Adrenal gland (tissue), 5 donors: ENCODE data around the gene NHERF1.

Experiments used
- POLR2A ChIP-seq, 2 donors: fragments of 450-650 bp; IDR thresholded peaks; one replicate each; pipeline ENCODE4 v1.6.1; 2017; ENCODE audit warnings: antibody characterized with exemption in 2 of 2, mild to moderate bottlenecking in 2 of 2, moderate library complexity in 1 of 2
- TF ChIP-seq, protein P1 (sequence below), 6 experiments: fragments of 450-650 bp in 4 of 6; fragments of 200-600 bp in 2 of 6; sonication (generic) in 1 of 6; IDR thresholded peaks; 1 replicate in 5 of 6; 2 replicates in 1 of 6; pipeline versions ENCODE4 v1.5.1 to v1.8.0; 2016 to 2021; ENCODE audit warnings: antibody characterized with exemption in 6 of 6, mild to moderate bottlenecking in 2 of 6, moderate library complexity in 1 of 6
- donor health status: DM: no; HTN: no; CAD: no.

DNA sequence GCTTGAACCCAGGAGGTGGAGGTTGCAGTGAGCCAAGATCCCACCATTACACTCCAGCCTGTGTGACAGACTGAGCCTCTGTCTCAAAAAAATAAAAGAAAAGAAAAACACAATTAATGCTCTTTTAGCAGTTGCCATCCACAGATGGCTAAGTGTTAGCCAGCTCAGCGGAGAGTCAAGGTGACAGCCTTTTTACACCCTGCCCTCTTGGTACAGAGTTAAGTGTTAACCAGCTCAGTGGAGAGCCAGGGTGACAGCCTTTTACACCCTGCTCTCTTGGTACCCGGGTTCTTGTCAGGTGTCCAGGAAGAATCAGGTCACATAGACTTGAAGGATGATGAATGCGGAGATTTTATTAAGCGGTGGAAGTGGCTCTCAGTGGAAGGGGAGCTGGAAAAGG is 27.9 kb upstream of the NHERF1 start:
- no peak for TF ChIP-seq POLR2A (IDR thresholded peaks at IDR 0.05)
- TF ChIP-seq, protein P1, sequence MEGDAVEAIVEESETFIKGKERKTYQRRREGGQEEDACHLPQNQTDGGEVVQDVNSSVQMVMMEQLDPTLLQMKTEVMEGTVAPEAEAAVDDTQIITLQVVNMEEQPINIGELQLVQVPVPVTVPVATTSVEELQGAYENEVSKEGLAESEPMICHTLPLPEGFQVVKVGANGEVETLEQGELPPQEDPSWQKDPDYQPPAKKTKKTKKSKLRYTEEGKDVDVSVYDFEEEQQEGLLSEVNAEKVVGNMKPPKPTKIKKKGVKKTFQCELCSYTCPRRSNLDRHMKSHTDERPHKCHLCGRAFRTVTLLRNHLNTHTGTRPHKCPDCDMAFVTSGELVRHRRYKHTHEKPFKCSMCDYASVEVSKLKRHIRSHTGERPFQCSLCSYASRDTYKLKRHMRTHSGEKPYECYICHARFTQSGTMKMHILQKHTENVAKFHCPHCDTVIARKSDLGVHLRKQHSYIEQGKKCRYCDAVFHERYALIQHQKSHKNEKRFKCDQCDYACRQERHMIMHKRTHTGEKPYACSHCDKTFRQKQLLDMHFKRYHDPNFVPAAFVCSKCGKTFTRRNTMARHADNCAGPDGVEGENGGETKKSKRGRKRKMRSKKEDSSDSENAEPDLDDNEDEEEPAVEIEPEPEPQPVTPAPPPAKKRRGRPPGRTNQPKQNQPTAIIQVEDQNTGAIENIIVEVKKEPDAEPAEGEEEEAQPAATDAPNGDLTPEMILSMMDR (IDR thresholded peaks at IDR 0.05): no peak
